Chondrocyte (in vitro differentiated cells): ENCODE results near the gene SCUBE1. TPM values are rescaled to one million over a fixed set of nuclear protein-coding genes. Genes with fewer than 3 reads are reported as not detected.

Experiments used
- DNase-seq: peaks from one replicate; pipeline ENCODE4 v3.0.0; 2021; ENCODE audit warnings: mixed read lengths, low spot score
- H3K27ac Mint-ChIP-seq: one replicate; pipeline ENCODE4 v1.8.0; 2021; ENCODE audit warnings: mild to moderate bottlenecking, moderate library complexity, mixed read lengths; ENCODE audit not compliant: unreplicated experiment
- H3K27me3 Mint-ChIP-seq: 2 replicates; pipeline ENCODE4 v1.8.0; 2021; ENCODE audit warnings: low read depth, mixed read lengths
- H3K36me3 Mint-ChIP-seq: 2 replicates; pipeline ENCODE4 v1.8.0; 2021; ENCODE audit warnings: low read depth, mixed read lengths
- H3K4me1 Mint-ChIP-seq: 2 replicates; pipeline ENCODE4 v1.8.0; 2021; ENCODE audit warnings: low read depth, mild to moderate bottlenecking, mixed read lengths
- H3K4me3 Mint-ChIP-seq: one replicate; pipeline ENCODE4 v1.8.0; 2021; ENCODE audit warnings: mild to moderate bottlenecking, moderate library complexity, mixed read lengths; ENCODE audit not compliant: unreplicated experiment
- H3K9me3 Mint-ChIP-seq: 2 replicates; pipeline ENCODE4 v1.8.0; 2021; ENCODE audit warnings: low read depth, mixed read lengths
- total RNA-seq: library from RNA; stranded (reverse); gene quantifications from 3 replicates; pipeline ENCODE4 v1.2.1, GENCODE V29; 2021
- TF ChIP-seq, protein P1 (sequence below): fragments of 200-600 bp; sonication (generic); IDR thresholded peaks from 2 replicates; pipeline ENCODE4 v1.5.0; 2021; ENCODE audit warnings: antibody characterized with exemption, mild to moderate bottlenecking, moderate library complexity

Gene SCUBE1
- total RNA-seq, 1 donor from 2014 or later = 3.2 TPM

DNA sequence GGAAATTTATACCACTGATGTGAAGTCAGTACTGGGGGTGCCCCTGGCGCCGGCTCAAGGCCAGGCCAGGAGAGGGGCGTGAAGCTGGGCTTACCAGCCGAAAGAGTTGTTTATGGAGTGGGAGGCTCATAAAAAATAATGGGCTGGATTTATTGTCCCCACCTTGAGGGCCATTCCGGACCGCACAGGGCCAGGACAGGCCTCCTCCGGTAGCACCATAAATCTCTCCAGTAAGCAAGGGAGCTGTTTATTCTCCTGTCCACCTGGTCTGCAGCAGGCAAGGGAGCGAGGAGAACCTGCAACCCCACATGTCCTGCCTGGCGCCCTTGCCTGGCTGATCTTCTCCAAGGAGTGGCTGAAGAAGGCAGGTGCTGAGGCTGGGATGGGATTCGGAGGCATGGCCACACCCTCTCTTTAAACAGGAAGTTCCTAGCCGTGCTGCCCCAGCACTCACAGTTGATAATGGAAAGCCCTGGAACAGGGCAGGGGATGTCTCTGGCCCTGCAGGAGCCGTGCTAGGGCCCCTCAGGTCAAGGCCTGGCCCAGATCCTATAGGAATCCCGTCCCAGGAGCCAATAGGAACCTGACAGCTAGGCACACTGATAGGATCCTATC, 65.1 kb downstream of the SCUBE1 start:
- H3K9me3 Mint-ChIP-seq = no peaks in the 10 kb centered on the region
- H3K4me1 Mint-ChIP-seq = peaks cover 9% of the 10 kb centered on the region
- no peak overlapping the region for H3K4me3 Mint-ChIP-seq
- H3K27me3 Mint-ChIP-seq = peaks cover 30% of the 10 kb centered on the region
- DNase-seq = no peak
- TF ChIP-seq, protein P1, sequence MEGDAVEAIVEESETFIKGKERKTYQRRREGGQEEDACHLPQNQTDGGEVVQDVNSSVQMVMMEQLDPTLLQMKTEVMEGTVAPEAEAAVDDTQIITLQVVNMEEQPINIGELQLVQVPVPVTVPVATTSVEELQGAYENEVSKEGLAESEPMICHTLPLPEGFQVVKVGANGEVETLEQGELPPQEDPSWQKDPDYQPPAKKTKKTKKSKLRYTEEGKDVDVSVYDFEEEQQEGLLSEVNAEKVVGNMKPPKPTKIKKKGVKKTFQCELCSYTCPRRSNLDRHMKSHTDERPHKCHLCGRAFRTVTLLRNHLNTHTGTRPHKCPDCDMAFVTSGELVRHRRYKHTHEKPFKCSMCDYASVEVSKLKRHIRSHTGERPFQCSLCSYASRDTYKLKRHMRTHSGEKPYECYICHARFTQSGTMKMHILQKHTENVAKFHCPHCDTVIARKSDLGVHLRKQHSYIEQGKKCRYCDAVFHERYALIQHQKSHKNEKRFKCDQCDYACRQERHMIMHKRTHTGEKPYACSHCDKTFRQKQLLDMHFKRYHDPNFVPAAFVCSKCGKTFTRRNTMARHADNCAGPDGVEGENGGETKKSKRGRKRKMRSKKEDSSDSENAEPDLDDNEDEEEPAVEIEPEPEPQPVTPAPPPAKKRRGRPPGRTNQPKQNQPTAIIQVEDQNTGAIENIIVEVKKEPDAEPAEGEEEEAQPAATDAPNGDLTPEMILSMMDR = no peak
- H3K36me3 Mint-ChIP-seq = no peaks in the 10 kb centered on the region
- no peak overlapping the region for H3K27ac Mint-ChIP-seq

DNA sequence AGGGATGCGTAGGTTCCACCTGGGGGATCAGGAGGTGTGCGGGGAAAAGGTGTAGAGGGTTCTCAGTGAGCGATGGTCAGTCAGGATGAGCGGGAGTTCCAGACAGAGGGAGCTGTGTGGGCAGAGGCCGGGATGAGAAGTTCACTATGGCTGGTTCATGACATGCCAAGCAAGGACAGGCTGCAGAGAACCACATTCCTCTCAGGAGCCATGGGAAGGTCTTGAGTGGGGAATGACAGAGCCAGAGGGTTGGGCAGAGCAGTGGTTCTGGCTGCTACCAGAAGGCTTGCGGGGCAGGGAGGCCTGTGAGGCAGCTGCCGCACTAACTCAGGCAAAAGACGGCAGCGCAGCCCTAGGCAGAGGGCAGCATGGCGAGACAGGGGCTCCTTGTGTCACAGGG, 66.1 kb downstream of the SCUBE1 start:
- no peak for DNase-seq
- Mint-ChIP-seq H3K4me3 (no peak overlapping the region), H3K27me3 (peaks cover 31% of the 10 kb centered on the region), H3K4me1 (peaks cover 9% of the 10 kb centered on the region), H3K36me3 (no peaks in the 10 kb centered on the region), H3K27ac (no peak overlapping the region), H3K9me3 (no peaks in the 10 kb centered on the region)
- TF ChIP-seq, protein P1 = no peak

DNA sequence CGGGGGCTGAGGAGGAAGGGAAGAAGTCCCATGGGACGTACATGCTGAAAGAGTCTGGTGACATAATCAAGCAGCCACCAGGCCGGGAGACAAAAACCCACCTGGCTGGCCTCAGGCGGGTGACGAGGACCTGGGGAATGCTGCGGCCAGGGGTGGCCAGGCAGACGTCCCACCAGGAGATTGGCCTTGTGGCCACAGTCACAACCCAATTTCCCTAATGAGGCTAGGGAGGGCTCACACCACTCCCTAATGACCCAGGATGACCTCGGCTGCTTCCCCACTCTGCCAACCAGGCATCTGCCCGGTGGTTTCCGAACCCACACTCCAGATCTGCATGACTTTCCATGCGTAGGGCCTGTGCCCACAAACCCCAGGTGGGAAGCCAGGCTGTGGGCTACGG, 66.9 kb downstream of the SCUBE1 start:
- peaks cover 9% of the 10 kb centered on the region for H3K4me1 Mint-ChIP-seq
- no peaks in the 10 kb centered on the region for H3K36me3 Mint-ChIP-seq
- peaks cover 25% of the 10 kb centered on the region for H3K27me3 Mint-ChIP-seq
- TF ChIP-seq, protein P1 = no peak
- no peak for DNase-seq
- H3K4me3 Mint-ChIP-seq = no peak overlapping the region
- H3K27ac Mint-ChIP-seq = no peak overlapping the region
- H3K9me3 Mint-ChIP-seq = no peaks in the 10 kb centered on the region

DNA sequence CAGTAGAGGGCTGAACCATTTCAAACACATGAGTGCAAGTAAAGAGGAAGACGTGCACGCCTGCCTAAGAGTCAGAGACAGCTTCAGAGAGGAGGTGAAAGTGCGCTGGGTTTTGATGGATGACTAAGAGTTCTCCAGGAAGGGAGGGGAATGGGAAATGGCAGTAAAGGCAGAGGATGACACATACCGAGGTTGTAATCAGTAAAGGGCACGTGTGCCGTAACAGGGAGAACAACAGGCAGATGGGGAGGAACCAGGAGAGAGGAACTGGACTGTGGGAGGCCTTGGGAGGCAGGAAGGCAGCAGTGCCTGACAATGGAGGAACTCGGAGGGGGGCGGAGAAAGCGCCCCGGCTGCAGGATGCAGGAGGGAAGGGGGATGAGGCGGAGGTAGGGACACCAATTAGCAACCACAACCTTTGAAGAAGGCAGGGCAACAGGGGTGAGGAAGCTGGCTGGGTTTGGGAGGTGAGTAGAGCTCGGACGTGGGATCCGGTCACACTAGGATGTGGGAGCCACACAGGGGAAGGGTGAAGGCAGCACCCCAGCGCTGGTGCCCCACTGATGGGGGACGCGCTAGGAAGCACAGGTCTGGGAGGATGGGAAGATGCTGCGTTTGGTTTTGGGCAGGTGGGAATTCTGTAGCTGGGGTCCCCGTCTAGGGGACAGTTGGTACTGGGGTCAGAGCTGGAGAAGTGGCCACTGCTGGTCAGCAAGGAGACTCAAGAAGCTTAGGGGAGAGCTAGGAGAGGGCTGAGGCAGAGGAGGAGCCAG, 67.4 kb downstream of the SCUBE1 start:
- H3K27ac Mint-ChIP-seq = no peak overlapping the region
- TF ChIP-seq, protein P1 = no peak
- no peak overlapping the region for H3K4me3 Mint-ChIP-seq
- DNase-seq = no peak
- H3K36me3 Mint-ChIP-seq = no peaks in the 10 kb centered on the region
- no peaks in the 10 kb centered on the region for H3K9me3 Mint-ChIP-seq
- peaks cover 9% of the 10 kb centered on the region for H3K4me1 Mint-ChIP-seq
- peaks cover 29% of the 10 kb centered on the region for H3K27me3 Mint-ChIP-seq

DNA sequence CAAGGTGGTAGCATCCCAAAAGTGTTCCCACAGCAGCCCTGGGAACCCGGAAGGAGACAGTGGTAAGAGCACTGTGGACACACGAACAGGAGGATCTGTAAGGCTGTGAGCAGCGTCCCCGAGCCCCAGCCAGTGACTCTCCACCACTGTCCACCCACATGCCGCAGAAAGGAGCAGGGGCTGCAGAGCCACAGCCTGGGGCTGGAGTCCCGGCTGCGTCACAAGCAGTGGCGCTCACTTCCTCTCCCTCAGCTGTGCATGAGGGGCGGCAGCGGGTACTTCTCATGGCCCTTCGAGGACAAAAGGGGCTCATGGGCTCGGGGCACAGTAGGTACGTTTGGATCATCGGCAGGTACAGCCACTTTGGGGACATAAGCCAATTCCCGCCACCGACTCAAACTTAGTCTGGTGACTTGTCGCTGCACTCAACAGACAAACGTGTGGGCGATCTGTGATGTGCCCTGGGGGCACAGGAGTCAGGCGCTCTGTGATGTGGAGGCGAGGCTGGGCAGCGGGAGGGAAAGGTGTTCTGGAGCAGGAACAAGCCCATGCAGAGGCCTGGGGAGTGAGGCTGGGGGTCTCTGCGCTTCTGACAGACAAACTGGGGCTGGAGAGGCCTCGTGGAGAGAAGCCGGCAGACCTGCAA, 68.5 kb downstream of the SCUBE1 start:
- Mint-ChIP-seq H3K4me3 (no peak overlapping the region), H3K4me1 (peaks cover 9% of the 10 kb centered on the region), H3K27ac (no peak overlapping the region), H3K27me3 (peaks cover 27% of the 10 kb centered on the region), H3K9me3 (no peaks in the 10 kb centered on the region), H3K36me3 (no peaks in the 10 kb centered on the region)
- DNase-seq = no peak
- TF ChIP-seq, protein P1 = no peak
